DND-41 (cell line): ENCODE data around the gene SDE2.

Source experiments
- ATAC-seq: fragments of 200-7000 bp; cut with Tn5 transposase; 3 replicates; pipeline ENCODE4 v1.9.1; 2021; ENCODE audit warnings: low read depth; ENCODE audit not compliant: insufficient read depth
- DNase-seq: peaks from one replicate; pipeline ENCODE4 v3.0.0-alpha.2; 2020
- H2AFZ ChIP-seq: 2 replicates; pipeline ENCODE4 v1.6.0; 2012; ENCODE audit warnings: low read depth, low read length
- H3K27ac ChIP-seq: 2 replicates; pipeline ENCODE4 v1.5.1; 2012; ENCODE audit warnings: low read length, inconsistent platforms
- H3K27me3 ChIP-seq: fragments of 200-600 bp; sonication (generic); 2 replicates; pipeline ENCODE4 v1.6.0; 2012; ENCODE audit warnings: low read length, mild to moderate bottlenecking, inconsistent platforms; ENCODE audit not compliant: insufficient read depth, poor library complexity
- H3K36me3 ChIP-seq: 2 replicates; pipeline ENCODE4 v1.5.1; 2012; ENCODE audit warnings: low read length, inconsistent platforms; ENCODE audit not compliant: insufficient read depth
- H3K4me1 ChIP-seq: 2 replicates; pipeline ENCODE4 v1.5.1; 2012; ENCODE audit warnings: mild to moderate bottlenecking, low read length; ENCODE audit not compliant: insufficient read depth
- H3K4me2 ChIP-seq: 2 replicates; pipeline ENCODE4 v1.6.0; 2012; ENCODE audit warnings: mild to moderate bottlenecking, moderate library complexity, low read length, inconsistent platforms; ENCODE audit not compliant: insufficient read depth
- H3K4me3 ChIP-seq, 2 experiments: fragments of 200-600 bp in 1 of 2; shearing (Covaris generic) in 1 of 2; 2 replicates each; pipeline ENCODE4 v1.5.1; 2012 to 2016; ENCODE audit warnings: inconsistent platforms in 2 of 2, low read length in 2 of 2, mild to moderate bottlenecking in 2 of 2, low read depth in 1 of 2, moderate library complexity in 1 of 2
- H3K79me2 ChIP-seq: 2 replicates; pipeline ENCODE4 v1.6.0; 2012; ENCODE audit warnings: low read length, inconsistent platforms; ENCODE audit not compliant: insufficient read depth
- H3K9ac ChIP-seq: 2 replicates; pipeline ENCODE4 v1.6.0; 2012; ENCODE audit warnings: low read depth, mild to moderate bottlenecking, inconsistent platforms, low read length, moderate library complexity
- H3K9me3 ChIP-seq: 2 replicates; pipeline ENCODE4 v1.5.1; 2012; ENCODE audit warnings: low read length, moderate library complexity, mild to moderate bottlenecking, inconsistent platforms; ENCODE audit not compliant: insufficient read depth, severe bottlenecking
- H4K20me1 ChIP-seq: 2 replicates; pipeline ENCODE4 v1.6.0; 2012; ENCODE audit warnings: low read length; ENCODE audit not compliant: insufficient read depth
- EZH2 ChIP-seq: IDR thresholded peaks from 3 replicates; pipeline ENCODE4 v1.6.1; 2012; ENCODE audit warnings: borderline replicate concordance, low read depth, mild to moderate bottlenecking, moderate library complexity, low read length, inconsistent platforms; ENCODE audit not compliant: severe bottlenecking
- TF ChIP-seq, protein P1 (sequence below): IDR thresholded peaks from 2 replicates; pipeline ENCODE4 v1.5.1; 2012; ENCODE audit warnings: borderline replicate concordance, low read length, moderate library complexity, mild to moderate bottlenecking; ENCODE audit not compliant: poor library complexity, severe bottlenecking; ENCODE audit errors: extremely low read depth

The SDE2 gene

DNA sequence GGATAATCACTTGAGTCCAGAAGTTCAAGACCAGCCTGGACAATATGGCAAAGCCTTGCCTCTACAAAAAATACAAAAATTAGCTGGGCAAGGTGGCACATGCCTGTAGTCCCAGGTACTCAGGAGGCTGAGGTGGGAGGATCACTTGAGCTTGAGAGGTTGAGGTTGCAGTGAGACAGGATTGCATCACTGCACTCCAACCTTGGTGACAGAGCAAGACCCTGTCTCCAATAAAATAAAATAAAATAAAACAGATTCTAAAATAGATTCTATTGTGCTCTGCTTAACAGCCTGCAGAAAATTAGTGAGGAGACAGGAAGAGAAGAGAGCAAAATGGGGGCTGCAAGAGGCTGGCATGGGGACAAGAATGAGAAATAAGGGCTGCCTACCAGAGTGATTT, 7.5 kb upstream of the SDE2 start:
- H3K9me3 ChIP-seq = no peaks in the 10 kb centered on the region
- no peak overlapping the region for H2AFZ ChIP-seq
- H3K4me2 ChIP-seq = no peak overlapping the region
- ATAC-seq (no peak), DNase-seq (no peak)
- H3K9ac ChIP-seq = no peak overlapping the region
- no peak overlapping the region for H3K27ac ChIP-seq
- H3K79me2 ChIP-seq = no peaks in the 10 kb centered on the region
- peaks cover 4% of the 10 kb centered on the region for H3K27me3 ChIP-seq
- no peaks in the 10 kb centered on the region; the same call in none of the 2 replicates for H3K4me1 ChIP-seq
- H3K36me3 ChIP-seq = no peaks in the 10 kb centered on the region
- H3K4me3 ChIP-seq = no peak overlapping the region
- no peaks in the 10 kb centered on the region for H4K20me1 ChIP-seq
- TF ChIP-seq, protein P1, sequence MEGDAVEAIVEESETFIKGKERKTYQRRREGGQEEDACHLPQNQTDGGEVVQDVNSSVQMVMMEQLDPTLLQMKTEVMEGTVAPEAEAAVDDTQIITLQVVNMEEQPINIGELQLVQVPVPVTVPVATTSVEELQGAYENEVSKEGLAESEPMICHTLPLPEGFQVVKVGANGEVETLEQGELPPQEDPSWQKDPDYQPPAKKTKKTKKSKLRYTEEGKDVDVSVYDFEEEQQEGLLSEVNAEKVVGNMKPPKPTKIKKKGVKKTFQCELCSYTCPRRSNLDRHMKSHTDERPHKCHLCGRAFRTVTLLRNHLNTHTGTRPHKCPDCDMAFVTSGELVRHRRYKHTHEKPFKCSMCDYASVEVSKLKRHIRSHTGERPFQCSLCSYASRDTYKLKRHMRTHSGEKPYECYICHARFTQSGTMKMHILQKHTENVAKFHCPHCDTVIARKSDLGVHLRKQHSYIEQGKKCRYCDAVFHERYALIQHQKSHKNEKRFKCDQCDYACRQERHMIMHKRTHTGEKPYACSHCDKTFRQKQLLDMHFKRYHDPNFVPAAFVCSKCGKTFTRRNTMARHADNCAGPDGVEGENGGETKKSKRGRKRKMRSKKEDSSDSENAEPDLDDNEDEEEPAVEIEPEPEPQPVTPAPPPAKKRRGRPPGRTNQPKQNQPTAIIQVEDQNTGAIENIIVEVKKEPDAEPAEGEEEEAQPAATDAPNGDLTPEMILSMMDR = no peak
- no peak for TF ChIP-seq EZH2

DNA sequence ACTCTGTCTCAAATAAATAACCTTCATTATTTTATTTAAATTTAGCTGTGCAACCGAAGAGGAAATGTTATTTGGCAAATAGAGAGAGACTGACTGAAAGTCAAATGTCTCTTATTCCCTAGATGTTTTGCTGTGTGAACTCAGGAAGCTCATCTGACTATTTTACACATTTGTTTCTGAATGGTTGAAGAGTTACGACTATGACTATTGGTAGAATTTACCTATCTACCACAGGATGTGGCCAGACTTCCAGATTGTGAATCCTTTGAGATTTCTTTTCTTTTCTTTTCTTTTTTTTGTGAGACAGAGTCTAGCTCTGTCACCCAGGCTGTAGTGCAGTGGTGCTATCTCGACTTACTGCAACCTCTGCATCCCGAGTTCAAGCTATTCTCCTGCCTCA, 5.3 kb upstream of the SDE2 start:
- no peak overlapping the region for H2AFZ ChIP-seq
- H3K4me3 ChIP-seq = no peak overlapping the region
- DNase-seq (no peak), ATAC-seq (no peak)
- H3K4me1 ChIP-seq = peaks cover 9% of the 10 kb centered on the region
- H3K36me3 ChIP-seq = no peaks in the 10 kb centered on the region
- H3K9me3 ChIP-seq = no peaks in the 10 kb centered on the region
- no peaks in the 10 kb centered on the region for H3K79me2 ChIP-seq
- H3K27ac ChIP-seq = no peak overlapping the region
- H3K9ac ChIP-seq = no peak overlapping the region
- no peaks in the 10 kb centered on the region for H4K20me1 ChIP-seq
- TF ChIP-seq, protein P1 = no peak
- no peak for TF ChIP-seq EZH2
- peaks cover 4% of the 10 kb centered on the region for H3K27me3 ChIP-seq
- H3K4me2 ChIP-seq = no peak overlapping the region

DNA sequence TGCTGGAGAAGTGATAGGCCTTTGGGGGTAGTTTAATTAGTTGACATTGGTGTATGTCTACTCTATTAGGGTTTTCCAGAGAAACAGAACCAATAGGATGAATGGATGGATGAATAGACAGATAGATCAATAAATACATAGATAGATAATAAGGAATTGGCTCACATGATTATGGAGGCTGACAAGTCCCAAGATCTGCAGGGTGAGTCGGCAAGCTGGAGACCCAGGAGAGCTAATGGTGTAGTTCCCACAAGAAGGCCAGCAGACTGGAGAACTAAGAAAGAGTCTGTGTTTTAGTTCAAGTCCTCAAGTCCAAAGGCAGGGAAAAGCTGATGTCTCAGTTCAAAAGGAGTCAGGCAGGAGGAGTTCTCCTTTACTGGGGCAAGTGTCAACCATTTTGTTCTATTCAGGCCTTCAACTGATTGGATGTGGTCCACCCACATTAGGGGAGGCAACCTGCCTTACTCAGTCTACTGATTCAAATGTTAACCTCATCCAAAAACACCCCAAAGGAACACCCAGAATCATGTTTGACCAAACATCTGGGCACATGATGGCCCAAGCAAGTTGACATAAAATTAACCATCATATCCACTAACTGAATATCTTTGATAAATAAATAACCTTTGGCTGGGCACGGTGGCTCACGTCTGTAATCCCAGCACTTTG, 4.5 kb upstream of the SDE2 start:
- ATAC-seq = no peak
- no peaks in the 10 kb centered on the region for H3K36me3 ChIP-seq
- TF ChIP-seq, protein P1 = no peak
- TF ChIP-seq EZH2 = no peak
- H2AFZ ChIP-seq = no peak overlapping the region
- no peaks in the 10 kb centered on the region for H4K20me1 ChIP-seq
- H3K4me1 ChIP-seq = peaks cover 9% of the 10 kb centered on the region
- H3K27ac ChIP-seq = no peak overlapping the region
- H3K79me2 ChIP-seq = peaks cover 5% of the 10 kb centered on the region
- no peak overlapping the region for H3K9ac ChIP-seq
- no peaks in the 10 kb centered on the region for H3K9me3 ChIP-seq
- H3K4me2 ChIP-seq = no peak overlapping the region
- DNase-seq = no peak
- no peaks in the 10 kb centered on the region for H3K27me3 ChIP-seq
- H3K4me3 ChIP-seq = no peak overlapping the region
